Skeletal muscle satellite cell (primary cell): ENCODE data around the gene TXNDC8. TPM values are rescaled to one million over a fixed set of nuclear protein-coding genes. Genes with fewer than 3 reads are reported as not detected.
"Not testable (repeated sequence)": the region's sequence is repeated elsewhere in the genome, so short reads cannot be mapped to it uniquely, and the experiment has no call there.

Experiments
- H3K27me3 ChIP-seq: 2 replicates; pipeline ENCODE4 v1.7.0; 2013; ENCODE audit warnings: low read length; ENCODE audit not compliant: control insufficient read depth, insufficient read depth
- H3K36me3 ChIP-seq: 2 replicates; pipeline ENCODE4 v1.7.0; 2013; ENCODE audit warnings: mild to moderate bottlenecking, control low read depth, low read length; ENCODE audit not compliant: insufficient read depth
- H3K4me1 ChIP-seq: 2 replicates; pipeline ENCODE4 v1.7.0; 2013; ENCODE audit warnings: low read length; ENCODE audit not compliant: control insufficient read depth, insufficient read depth
- H3K4me2 ChIP-seq: 2 replicates; pipeline ENCODE4 v1.7.0; 2013; ENCODE audit warnings: mild to moderate bottlenecking, low read length
- H3K4me3 ChIP-seq: 2 replicates; pipeline ENCODE4 v1.7.0; 2013; ENCODE audit warnings: low read length
- H3K9ac ChIP-seq: 2 replicates; pipeline ENCODE4 v1.7.0; 2013; ENCODE audit warnings: mild to moderate bottlenecking, low read depth, low read length, moderate library complexity
- H3K9me3 ChIP-seq: replicated peaks from 2 replicates; pipeline ENCODE4 v1.7.0; 2013; ENCODE audit warnings: mild to moderate bottlenecking, control low read depth, low read length
- total RNA-seq: library from RNA; depleted of rRNA; stranded (reverse); fragments of >200 nt; gene quantifications from 2 replicates; pipeline ENCODE4 v1.2.3, GENCODE V29; 2012; rRNA removed

The TXNDC8 gene
- not detected in 2 replicates for total RNA-seq

GRCh38 chr9:110337727-110338126 is at the start of gene TXNDC8:
Gene TXNDC8, minus strand, starts transcription at chr9:110337863.
- no peaks in the 10 kb centered on the region for H3K36me3 ChIP-seq
- H3K4me2 ChIP-seq, result no peak within 1 kb of the TSS
- no peak within 1 kb of the TSS for H3K9ac ChIP-seq
- H3K4me3 ChIP-seq, result no peak within 1 kb of the TSS
- no peaks in the 10 kb centered on the region for H3K27me3 ChIP-seq
- peaks cover 8% of the 10 kb centered on the region for H3K4me1 ChIP-seq
- H3K9me3 ChIP-seq, result no peaks in the 10 kb centered on the region

DNA sequence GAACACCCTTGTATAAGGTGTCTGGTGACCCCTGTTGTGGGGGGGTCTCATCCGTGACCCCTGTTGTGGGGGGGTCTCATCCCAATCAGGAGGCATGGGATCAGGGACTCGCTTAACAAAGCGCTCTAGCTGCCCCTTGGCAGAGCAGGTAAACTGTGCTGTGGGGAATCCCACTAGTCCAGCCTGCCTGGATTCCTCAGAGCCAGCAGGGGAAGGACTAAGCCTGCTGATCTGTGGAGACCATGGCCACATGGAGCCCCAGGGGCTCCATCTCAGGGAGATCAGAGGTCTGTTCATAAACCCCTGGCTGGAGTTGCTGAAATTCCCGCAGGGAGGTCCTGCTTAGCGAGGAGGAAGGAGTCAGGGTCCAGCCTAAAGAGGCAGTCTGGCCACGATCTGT is 45.8 kb upstream of the TXNDC8 start:
- H3K4me1 ChIP-seq, result no peaks in the 10 kb centered on the region
- H3K4me3 ChIP-seq, result no peak overlapping the region
- peaks cover 3% of the 10 kb centered on the region for H3K27me3 ChIP-seq
- H3K9me3 ChIP-seq, result no peaks in the 10 kb centered on the region
- H3K4me2 ChIP-seq, result no peak overlapping the region
- no peak overlapping the region for H3K9ac ChIP-seq
- H3K36me3 ChIP-seq, result no peaks in the 10 kb centered on the region

GRCh38 chr9:110382731-110383130 is 45.1 kb upstream of the TXNDC8 start:
- H3K9me3 ChIP-seq, result no peaks in the 10 kb centered on the region
- no peaks in the 10 kb centered on the region for H3K36me3 ChIP-seq
- H3K4me1 ChIP-seq, result no peaks in the 10 kb centered on the region
- no peak overlapping the region for H3K4me2 ChIP-seq
- H3K4me3 ChIP-seq, result no peak overlapping the region
- peaks cover 3% of the 10 kb centered on the region for H3K27me3 ChIP-seq
- no peak overlapping the region for H3K9ac ChIP-seq

- H3K9ac ChIP-seq, result no peak overlapping the region
- H3K4me2 ChIP-seq, result no peak overlapping the region
- no peaks in the 10 kb centered on the region for H3K27me3 ChIP-seq
- H3K4me1 ChIP-seq, result peaks cover 11% of the 10 kb centered on the region
- H3K36me3 ChIP-seq, result no peaks in the 10 kb centered on the region
- no peak overlapping the region for H3K4me3 ChIP-seq
- no peaks in the 10 kb centered on the region for H3K9me3 ChIP-seq
Measured at GRCh38 chr9:110371411-110372007, 33.8 kb upstream of the TXNDC8 start.

GRCh38 chr9:110370315-110370714 is 32.7 kb upstream of the TXNDC8 start:
- Histone ChIP-seq H3K4me2 (peak overlapping the region; percentile 14), H3K27me3 (no peaks in the 10 kb centered on the region), H3K4me3 (no peak overlapping the region), H3K36me3 (no peaks in the 10 kb centered on the region), H3K9me3 (no peaks in the 10 kb centered on the region), H3K4me1 (peaks cover 11% of the 10 kb centered on the region), H3K9ac (no peak overlapping the region)

DNA sequence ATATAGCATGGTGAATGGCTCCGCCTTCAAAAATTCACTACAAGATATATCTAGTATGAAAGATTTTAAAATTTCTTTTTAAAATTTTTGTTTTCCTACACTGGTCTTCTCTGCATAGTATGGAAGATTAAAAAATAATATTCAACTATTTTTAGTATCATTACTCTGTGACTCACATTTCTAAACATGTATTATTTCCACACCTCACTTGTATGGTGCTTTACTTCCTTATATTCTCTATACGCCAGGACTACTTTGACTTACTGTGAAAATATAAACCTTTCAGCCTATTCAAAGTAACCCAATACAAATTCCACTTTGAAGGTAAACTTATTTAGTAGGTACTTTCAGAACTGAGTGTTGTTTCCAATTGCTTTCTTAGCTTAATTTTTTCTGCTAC is 26.8 kb upstream of the TXNDC8 start:
- no peak overlapping the region for H3K4me3 ChIP-seq
- H3K36me3 ChIP-seq, result no peaks in the 10 kb centered on the region
- H3K4me2 ChIP-seq, result no peak overlapping the region

GRCh38 chr9:110358992-110359391 is 21.3 kb upstream of the TXNDC8 start:
- not testable (repeated sequence) for H3K27me3 ChIP-seq, H3K9ac ChIP-seq, H3K9me3 ChIP-seq, H3K4me1 ChIP-seq, H3K4me2 ChIP-seq, H3K36me3 ChIP-seq, H3K4me3 ChIP-seq

More for the DNA sequence above, 26.8 kb upstream of the TXNDC8 start:
- H3K4me1 ChIP-seq, result no peaks in the 10 kb centered on the region
- H3K27me3 ChIP-seq, result no peaks in the 10 kb centered on the region
- H3K9me3 ChIP-seq, result no peaks in the 10 kb centered on the region
- H3K9ac ChIP-seq, result no peak overlapping the region

GRCh38 chr9:110357505-110357904 is 19.8 kb upstream of the TXNDC8 start:
- no peak overlapping the region for H3K4me3 ChIP-seq
- H3K27me3 ChIP-seq, result no peaks in the 10 kb centered on the region
- H3K4me1 ChIP-seq, result no peaks in the 10 kb centered on the region
- H3K9me3 ChIP-seq, result no peaks in the 10 kb centered on the region
- no peak overlapping the region for H3K4me2 ChIP-seq
- no peak overlapping the region for H3K9ac ChIP-seq
- no peaks in the 10 kb centered on the region for H3K36me3 ChIP-seq

DNA sequence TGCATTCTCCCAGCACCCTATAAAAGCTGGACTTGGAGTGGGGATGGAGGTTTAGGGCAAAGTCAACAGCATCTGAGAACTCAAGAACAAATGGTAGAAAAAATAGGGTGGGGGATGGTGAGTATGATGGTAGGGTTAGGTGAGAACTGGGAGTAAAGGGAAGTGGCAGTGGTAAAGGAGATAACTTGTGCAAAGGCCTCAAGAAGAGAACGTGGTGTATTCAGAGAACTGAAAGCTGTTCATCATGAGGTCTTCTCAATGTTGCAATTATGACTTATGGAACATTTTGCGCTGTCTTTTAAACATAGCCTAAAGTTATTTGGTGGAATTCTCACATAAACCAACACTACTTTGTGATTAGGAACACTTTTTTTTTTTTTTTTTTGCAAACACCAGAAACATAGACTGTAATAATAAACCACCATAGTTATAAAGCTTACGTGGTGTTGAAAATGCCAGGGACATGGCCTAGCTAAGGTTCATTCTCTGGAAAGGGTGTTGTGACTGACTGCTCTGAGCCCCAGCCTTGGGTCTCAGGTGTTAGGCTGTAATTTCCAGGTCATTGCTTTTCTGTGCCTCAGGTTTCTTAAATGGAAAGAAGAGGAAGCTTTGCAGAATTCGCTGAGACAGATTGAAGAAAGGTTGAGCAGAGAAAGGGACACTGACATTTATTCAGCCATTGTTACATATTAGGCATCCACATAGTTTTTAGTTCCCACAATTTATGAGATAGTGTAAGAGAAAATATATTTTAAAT is 19.2 kb upstream of the TXNDC8 start:
- H3K9me3 ChIP-seq, result no peaks in the 10 kb centered on the region
- no peaks in the 10 kb centered on the region for H3K27me3 ChIP-seq
- H3K36me3 ChIP-seq, result no peaks in the 10 kb centered on the region
- H3K4me3 ChIP-seq, result no peak overlapping the region
- H3K9ac ChIP-seq, result no peak overlapping the region
- H3K4me1 ChIP-seq, result peaks cover 2% of the 10 kb centered on the region
- H3K4me2 ChIP-seq, result no peak overlapping the region

GRCh38 chr9:110355911-110356310 is 18.2 kb upstream of the TXNDC8 start:
- H3K36me3 ChIP-seq, result no peaks in the 10 kb centered on the region
- H3K9ac ChIP-seq, result no peak overlapping the region
- no peak overlapping the region for H3K4me3 ChIP-seq
- no peak overlapping the region for H3K4me2 ChIP-seq
- H3K27me3 ChIP-seq, result no peaks in the 10 kb centered on the region
- peaks cover 10% of the 10 kb centered on the region for H3K4me1 ChIP-seq
- H3K9me3 ChIP-seq, result no peaks in the 10 kb centered on the region

- no peaks in the 10 kb centered on the region for H3K27me3 ChIP-seq
- H3K4me3 ChIP-seq, result peak overlapping the region; percentile 23
- H3K4me2 ChIP-seq, result peak overlapping the region; percentile 58
- H3K4me1 ChIP-seq, result peaks cover 20% of the 10 kb centered on the region
- H3K9ac ChIP-seq, result peak overlapping the region; percentile 12
- no peaks in the 10 kb centered on the region for H3K36me3 ChIP-seq
- no peaks in the 10 kb centered on the region for H3K9me3 ChIP-seq
Measured at GRCh38 chr9:110351009-110351467, 13.4 kb upstream of the TXNDC8 start.

DNA sequence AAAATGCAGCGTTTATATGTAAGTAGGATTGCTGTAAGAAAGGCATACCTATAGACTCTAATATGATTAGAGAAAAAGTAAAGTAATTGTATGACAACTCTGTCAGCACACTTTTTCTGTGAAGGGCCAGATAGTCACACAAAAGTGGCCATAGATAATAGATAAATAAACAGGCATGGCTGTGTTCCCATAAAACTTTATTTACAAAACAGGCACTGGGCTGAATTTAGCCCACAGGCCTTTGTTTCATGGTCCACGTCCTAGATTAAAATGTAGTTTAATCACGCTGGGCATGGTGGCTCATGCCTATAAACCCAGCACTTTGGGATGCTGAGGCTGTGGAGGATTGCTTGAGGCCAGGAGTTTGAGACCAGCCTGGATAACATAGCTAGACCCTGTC is 8.7 kb upstream of the TXNDC8 start:
- Histone ChIP-seq H3K4me2 (no peak overlapping the region), H3K4me1 (peaks cover 13% of the 10 kb centered on the region), H3K27me3 (peaks cover 6% of the 10 kb centered on the region), H3K36me3 (no peaks in the 10 kb centered on the region), H3K9ac (no peak overlapping the region), H3K9me3 (no peaks in the 10 kb centered on the region), H3K4me3 (no peak overlapping the region)
